Activated CD8-positive, alpha-beta memory T cell treated with anti-CD3 and anti-CD28 coated beads for 1 hour (primary cell): ENCODE measurements around the gene DLGAP1.
"Not testable (repeated sequence)": the region's sequence is repeated elsewhere in the genome, so short reads cannot be mapped to it uniquely, and the experiment has no call there.

Source experiments
- DNase-seq, 2 donors: peaks; one replicate each; pipeline ENCODE4 v3.0.0-alpha.2; 2020; ENCODE audit warnings: low read depth in 1 of 2; ENCODE audit errors: extremely low read depth in 1 of 2

The DLGAP1 gene

GRCh38 chr18:4101009-4101408 is 354.1 kb downstream of the DLGAP1 start:
- no peak for DNase-seq

- DNase-seq = no peak
Observed at GRCh38 chr18:4096486-4096885, 358.6 kb downstream of the DLGAP1 start.

DNA sequence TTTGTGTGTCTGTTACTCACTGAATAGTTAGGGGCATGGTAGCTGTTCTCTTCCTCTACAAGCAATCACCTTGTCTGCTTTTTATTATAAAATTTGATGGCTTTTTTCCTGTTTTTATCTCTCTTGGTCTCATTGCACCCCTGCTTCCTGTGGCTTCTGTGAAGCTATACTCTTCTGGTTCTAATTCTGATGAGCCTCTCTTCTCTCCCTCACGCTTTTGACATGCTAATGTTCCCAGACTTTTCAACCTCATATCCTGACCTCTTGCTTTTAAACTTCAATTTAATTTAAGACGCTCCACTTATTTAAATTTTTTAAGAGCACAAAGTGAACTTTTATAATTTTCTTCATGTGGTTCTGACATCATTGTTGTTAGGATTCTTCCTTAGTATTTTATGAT is 361.4 kb downstream of the DLGAP1 start:
- no peak for DNase-seq

DNA sequence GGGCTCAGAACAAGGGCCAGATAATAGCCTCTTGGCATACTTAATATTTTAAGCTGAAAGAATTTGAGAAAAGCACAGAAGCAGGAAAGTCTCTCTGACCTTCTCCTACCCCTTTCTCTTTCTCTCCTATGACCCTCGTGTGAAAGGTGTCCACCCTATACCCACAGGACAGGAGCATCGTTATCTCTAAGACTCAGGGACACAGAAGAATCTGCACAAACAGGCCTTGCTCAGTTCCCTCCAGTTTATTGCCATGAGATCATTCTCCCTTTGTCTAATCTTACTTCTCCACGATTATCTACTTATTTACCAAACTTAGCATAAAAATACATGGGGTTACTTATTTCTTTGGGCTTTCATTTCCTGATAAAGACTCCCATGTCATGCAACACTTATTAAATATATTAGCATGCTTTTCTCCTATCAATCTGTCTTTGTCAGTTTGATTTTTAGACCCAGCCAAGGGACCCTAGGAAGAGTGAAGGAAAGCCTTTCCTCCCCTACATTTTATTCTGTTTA is 370.7 kb downstream of the DLGAP1 start:
- no peak for DNase-seq

DNA sequence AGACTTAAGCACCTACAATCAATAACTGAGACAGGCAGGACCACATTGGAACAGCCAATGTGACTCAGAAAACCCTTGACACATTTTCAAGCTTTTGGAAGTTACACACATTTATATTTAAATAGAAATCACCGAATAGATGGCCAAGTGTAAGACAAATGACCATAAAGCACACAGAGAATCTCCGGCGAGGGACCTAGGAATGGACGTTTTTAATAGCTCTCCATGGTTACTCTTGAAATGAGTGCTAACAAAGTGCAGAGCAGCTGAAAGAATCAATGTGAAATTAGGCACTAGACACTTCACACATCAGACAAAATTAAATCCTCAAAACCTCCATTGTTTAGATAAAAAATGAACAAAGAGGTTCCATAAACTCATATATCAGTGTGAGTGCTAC is 376.9 kb downstream of the DLGAP1 start:
- DNase-seq = no peak

DNA sequence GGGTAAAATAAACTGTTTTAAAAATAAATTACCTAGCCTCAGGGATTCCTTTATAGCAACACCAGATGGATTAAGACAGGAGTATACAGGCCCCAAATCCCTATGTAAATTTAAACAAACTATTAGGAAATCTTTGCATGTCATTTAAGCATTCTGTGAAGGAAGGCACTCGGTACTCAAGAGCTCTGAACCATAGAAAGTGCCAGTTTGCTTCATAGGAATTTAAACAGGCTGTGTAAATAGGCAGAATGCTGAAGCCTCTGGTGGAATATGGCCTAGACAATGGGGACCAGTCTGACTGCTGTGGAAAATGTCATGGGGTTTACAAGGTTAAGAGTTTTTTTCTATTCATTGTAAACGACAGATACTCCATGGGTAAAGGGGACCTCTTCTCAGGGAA is 377.4 kb downstream of the DLGAP1 start:
- no peak for DNase-seq

DNA sequence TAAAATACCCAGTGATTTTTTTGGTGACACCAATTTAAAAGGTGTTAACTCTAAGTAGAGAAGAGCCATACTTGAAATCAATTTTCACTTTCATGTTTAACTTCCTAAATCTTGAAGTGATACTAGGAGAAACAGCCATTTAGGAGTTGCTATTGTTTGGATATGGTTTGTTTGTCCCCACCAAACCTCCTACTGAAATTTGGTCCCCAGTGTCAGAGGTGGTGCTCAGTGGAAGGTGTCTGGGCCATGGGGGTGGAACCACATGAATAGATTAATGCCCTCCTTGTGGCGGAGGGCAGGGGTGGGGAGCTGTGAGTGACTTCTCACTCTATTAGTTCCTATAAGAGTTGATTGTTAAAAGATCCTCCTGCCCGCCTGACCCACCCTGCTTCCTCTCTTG is 377.9 kb downstream of the DLGAP1 start:
- no peak for DNase-seq

DNA sequence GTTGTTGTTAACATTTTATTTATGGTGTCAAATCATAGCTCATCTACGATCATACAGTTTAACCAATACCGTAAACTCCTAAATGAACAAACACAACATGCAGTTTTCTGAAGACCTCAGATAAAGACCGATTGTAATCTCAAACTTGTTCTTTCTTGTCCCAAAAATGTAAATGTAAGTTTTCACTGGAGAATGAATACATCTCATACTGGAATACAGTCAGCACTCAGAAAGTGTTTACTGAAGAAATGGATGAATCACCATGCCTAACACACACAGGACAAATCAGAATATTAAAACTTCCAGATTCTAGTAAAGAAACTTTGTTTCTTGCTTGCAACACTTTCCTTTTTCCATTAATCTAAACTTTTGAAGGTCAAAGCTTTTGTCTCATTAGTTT is 380.5 kb downstream of the DLGAP1 start:
- no peak for DNase-seq

GRCh38 chr18:4069183-4069582 is 385.9 kb downstream of the DLGAP1 start:
- no peak for DNase-seq

- DNase-seq = no peak
Observed at GRCh38 chr18:4068552-4069158, 386.5 kb downstream of the DLGAP1 start.

GRCh38 chr18:4063545-4063944 is 391.6 kb downstream of the DLGAP1 start:
- DNase-seq = no peak

GRCh38 chr18:4060427-4061281 is 394.5 kb downstream of the DLGAP1 start:
- no peak for DNase-seq

- no peak for DNase-seq
Observed at GRCh38 chr18:4058179-4058578, 396.9 kb downstream of the DLGAP1 start.

DNA sequence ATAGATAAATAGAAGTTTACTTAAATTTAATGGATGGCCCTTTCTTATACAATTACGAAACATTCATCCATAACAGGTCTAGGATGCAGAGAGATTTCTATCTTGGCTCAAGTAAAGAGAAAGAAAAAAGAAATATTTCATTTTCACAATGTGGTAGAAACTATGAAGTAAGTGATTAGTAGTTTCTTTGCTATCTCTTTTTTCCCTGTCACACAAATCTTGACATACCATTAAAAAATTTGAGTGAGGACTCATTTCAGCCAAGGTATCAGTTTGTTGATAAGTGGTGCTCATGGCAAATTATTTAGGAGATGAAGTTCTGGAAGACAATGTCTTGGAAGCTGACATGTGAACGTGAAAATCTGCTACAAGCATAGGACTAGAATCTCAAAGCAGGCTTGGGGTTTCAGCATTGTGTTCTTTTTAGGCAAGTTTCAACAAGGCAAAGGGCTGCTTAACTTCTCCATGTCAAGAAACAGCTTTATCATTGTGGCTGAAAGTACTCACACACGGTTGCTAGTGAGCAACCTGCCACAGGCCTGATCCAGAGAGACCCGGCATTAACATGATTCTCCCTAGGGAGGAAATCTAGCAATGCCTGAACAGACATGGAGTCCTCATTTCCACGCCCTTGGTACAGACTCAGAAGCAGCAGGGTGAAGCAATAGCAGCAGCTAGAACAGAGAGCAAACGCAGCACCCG is 414.6 kb downstream of the DLGAP1 start:
- no peak for DNase-seq

DNA sequence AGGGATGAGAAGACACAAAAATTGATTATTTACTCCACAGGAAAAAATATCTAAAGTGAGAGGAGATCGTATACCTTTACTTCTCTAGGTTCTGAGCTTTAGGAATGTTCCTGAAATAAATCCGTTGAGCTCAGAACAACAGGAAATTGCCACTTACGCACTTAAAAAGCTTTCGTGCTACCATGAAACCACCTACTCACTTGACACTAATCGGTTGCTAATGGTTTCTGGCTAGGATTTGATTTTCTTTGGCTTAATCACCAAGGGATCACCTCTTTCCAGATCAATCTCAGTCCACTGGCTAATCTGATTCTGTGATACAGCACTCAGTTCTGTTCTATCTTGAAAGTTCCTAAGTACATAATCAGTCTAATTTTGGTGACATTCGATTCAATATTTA is 419.6 kb downstream of the DLGAP1 start:
- DNase-seq = no peak

GRCh38 chr18:4034815-4035214 is 420.3 kb downstream of the DLGAP1 start:
- not testable (repeated sequence) for DNase-seq

GRCh38 chr18:4026542-4026941 is 428.6 kb downstream of the DLGAP1 start:
- DNase-seq = no peak

GRCh38 chr18:4024702-4025101 is 430.4 kb downstream of the DLGAP1 start:
- DNase-seq = no peak

GRCh38 chr18:4022749-4023148 is 432.4 kb downstream of the DLGAP1 start:
- not testable (repeated sequence) for DNase-seq

DNA sequence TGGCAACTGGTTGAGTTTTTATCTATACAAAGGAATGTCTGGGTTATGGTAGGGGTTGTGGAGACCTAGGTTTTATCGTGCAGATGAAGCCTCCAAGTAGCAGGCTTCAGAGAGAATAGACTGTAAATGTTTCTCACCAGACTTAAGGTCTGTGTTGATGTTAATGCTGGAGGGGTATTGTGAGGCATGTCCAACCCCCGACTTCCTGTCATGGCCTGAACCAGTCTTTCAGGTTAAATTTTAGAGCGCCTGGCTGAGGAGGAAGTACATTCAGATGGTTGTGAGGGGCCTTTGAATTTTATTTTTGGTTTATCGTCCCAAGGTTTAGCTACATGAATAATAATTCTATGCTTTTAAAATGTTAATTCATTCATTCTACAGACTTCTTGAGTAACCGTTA is 435.1 kb downstream of the DLGAP1 start:
- no peak for DNase-seq

GRCh38 chr18:4017480-4017879 is 437.6 kb downstream of the DLGAP1 start:
- DNase-seq = no peak
